ENCODE results near the gene EPSTI1.
"Not testable (repeated sequence)": the region's sequence is repeated elsewhere in the genome, so short reads cannot be mapped to it uniquely, and the experiment has no call there.

DNA sequence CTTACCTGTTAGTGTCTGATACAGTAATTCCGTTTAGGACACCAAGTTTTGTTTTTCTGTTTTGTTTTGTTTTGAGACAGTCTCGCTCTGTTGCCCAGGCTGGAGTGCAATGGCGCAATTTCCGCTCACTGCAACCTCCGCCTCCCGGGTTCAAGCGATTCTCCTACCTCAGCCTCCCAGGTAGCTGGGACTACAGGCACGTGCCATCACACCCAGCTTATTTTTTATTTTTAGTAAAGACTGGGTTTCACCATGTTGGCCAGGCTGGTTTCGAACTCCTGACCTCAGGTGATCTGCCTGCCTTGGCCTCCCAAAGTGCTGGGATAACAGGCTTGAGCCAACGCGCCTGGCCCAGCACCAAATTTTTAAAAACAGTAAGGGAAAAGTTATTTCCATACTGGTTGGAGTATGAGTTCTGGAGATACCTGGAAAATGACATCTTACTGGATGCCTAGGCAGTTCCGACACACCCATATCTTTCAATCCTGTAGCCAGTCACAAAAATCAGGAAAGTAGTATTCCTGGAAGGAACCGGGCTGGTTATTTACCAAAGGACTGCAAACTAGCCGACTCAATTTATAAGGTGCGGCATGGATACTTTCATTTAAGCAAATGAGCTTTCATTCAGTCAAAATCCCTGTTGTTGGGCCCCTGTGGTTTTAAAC, 676 bp downstream of the EPSTI1 start:
- TF ChIP-seq, protein P1, sequence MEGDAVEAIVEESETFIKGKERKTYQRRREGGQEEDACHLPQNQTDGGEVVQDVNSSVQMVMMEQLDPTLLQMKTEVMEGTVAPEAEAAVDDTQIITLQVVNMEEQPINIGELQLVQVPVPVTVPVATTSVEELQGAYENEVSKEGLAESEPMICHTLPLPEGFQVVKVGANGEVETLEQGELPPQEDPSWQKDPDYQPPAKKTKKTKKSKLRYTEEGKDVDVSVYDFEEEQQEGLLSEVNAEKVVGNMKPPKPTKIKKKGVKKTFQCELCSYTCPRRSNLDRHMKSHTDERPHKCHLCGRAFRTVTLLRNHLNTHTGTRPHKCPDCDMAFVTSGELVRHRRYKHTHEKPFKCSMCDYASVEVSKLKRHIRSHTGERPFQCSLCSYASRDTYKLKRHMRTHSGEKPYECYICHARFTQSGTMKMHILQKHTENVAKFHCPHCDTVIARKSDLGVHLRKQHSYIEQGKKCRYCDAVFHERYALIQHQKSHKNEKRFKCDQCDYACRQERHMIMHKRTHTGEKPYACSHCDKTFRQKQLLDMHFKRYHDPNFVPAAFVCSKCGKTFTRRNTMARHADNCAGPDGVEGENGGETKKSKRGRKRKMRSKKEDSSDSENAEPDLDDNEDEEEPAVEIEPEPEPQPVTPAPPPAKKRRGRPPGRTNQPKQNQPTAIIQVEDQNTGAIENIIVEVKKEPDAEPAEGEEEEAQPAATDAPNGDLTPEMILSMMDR (IDR thresholded peaks at IDR 0.05), result not testable (repeated sequence)
- not testable (repeated sequence) for TF ChIP-seq POLR2A (IDR thresholded peaks at IDR 0.05)
